Colonic mucosa (tissue), 4 donors: ENCODE measurements around the gene SELENBP1. TPM values are rescaled to one million over a fixed set of nuclear protein-coding genes. Genes with fewer than 3 reads are reported as not detected.

Experiments
- DNase-seq: peaks from one replicate; pipeline ENCODE4 v3.0.0-alpha.2; 2020
- H3K27ac ChIP-seq: fragments of 200-600 bp; one replicate; pipeline ENCODE4 v1.8.0; 2021
- H3K27me3 ChIP-seq: fragments of 200-600 bp; one replicate; pipeline ENCODE4 v1.8.0; 2021
- H3K36me3 ChIP-seq: fragments of 200-600 bp; one replicate; pipeline ENCODE4 v1.8.0; 2021
- H3K4me1 ChIP-seq: fragments of 200-600 bp; one replicate; pipeline ENCODE4 v1.8.0; 2021; ENCODE audit warnings: mild to moderate bottlenecking
- H3K4me3 ChIP-seq: fragments of 200-600 bp; one replicate; pipeline ENCODE4 v1.8.0; 2021
- H3K9ac ChIP-seq, 2 donors: one replicate each; pipeline ENCODE4 v1.7.0; 2013; ENCODE audit warnings: control low read depth in 2 of 2, low read depth in 2 of 2, low read length in 2 of 2
- H3K9me3 ChIP-seq: fragments of 200-600 bp; one replicate; pipeline ENCODE4 v1.8.0; 2021
- intact Hi-C: fragments of 100-400 bp; cut with DNase I; formaldehyde crosslinking; loops from one replicate; pipeline ENCODE4 v1.14.1; 2022
- total RNA-seq, 2 donors: library from RNA; stranded (reverse); fragmentation: NEBNext Ultra II Directional in 1 of 2; extraction: Animal tissue kit (Norgen Biotek cat#: 25700) in 1 of 2; gene quantifications; one replicate each; pipeline ENCODE4 v1.2.1, GENCODE V29; 2021
- TF ChIP-seq, protein P1 (sequence below): fragments of 200-600 bp; IDR thresholded peaks from one replicate; pipeline ENCODE4 v1.8.0; 2022; ENCODE audit warnings: antibody characterized with exemption, mild to moderate bottlenecking
- donor health status: healthy.
- donor health status: DM: no; HTN: no; CAD: no.
- donor health status: DM: no; HTN: no; CAD: no.

The SELENBP1 gene
- total RNA-seq, result 100 to 1,000 TPM; 744 to 902 TPM

GRCh38 chr1:151372058-151372934, at the start of gene SELENBP1:
TSS of gene SELENBP1 (minus strand) at chr1:151372705. CDS start at chr1:151372641, 64 bp downstream.
- Histone ChIP-seq H3K4me1 (peaks cover 4% of the 10 kb centered on the region), H3K9me3 (no peaks in the 10 kb centered on the region), H3K27ac (peak within 1 kb of the TSS; percentile 87), H3K4me3 (peak within 1 kb of the TSS; percentile 52), H3K36me3 (no peaks in the 10 kb centered on the region), H3K9ac (peak within 1 kb of the TSS; percentile 63 to 99), H3K27me3 (no peaks in the 10 kb centered on the region)
- DNase-seq, result peak; percentile 98
- TF ChIP-seq, protein P1, sequence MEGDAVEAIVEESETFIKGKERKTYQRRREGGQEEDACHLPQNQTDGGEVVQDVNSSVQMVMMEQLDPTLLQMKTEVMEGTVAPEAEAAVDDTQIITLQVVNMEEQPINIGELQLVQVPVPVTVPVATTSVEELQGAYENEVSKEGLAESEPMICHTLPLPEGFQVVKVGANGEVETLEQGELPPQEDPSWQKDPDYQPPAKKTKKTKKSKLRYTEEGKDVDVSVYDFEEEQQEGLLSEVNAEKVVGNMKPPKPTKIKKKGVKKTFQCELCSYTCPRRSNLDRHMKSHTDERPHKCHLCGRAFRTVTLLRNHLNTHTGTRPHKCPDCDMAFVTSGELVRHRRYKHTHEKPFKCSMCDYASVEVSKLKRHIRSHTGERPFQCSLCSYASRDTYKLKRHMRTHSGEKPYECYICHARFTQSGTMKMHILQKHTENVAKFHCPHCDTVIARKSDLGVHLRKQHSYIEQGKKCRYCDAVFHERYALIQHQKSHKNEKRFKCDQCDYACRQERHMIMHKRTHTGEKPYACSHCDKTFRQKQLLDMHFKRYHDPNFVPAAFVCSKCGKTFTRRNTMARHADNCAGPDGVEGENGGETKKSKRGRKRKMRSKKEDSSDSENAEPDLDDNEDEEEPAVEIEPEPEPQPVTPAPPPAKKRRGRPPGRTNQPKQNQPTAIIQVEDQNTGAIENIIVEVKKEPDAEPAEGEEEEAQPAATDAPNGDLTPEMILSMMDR, result no peak
- intact Hi-C loops, result no loop called here

GRCh38 chr1:151419819-151420218, 47.3 kb upstream of the SELENBP1 start:
- Histone ChIP-seq H3K27me3 (no peaks in the 10 kb centered on the region), H3K27ac (no peak overlapping the region), H3K4me3 (no peak overlapping the region), H3K36me3 (peaks cover 18% of the 10 kb centered on the region), H3K9me3 (no peaks in the 10 kb centered on the region), H3K9ac (no peak overlapping the region), H3K4me1 (no peaks in the 10 kb centered on the region)
- DNase-seq, result no peak
- TF ChIP-seq, protein P1, result no peak
- intact Hi-C loops, result no loop called here

GRCh38 chr1:151418081-151418480, 45.6 kb upstream of the SELENBP1 start:
- TF ChIP-seq, protein P1, result no peak
- intact Hi-C loops, result no loop called here
- H3K4me3 ChIP-seq, result no peak overlapping the region

GRCh38 chr1:151416231-151416630, 43.7 kb upstream of the SELENBP1 start:
- Histone ChIP-seq H3K36me3 (peaks cover 10% of the 10 kb centered on the region), H3K27ac (no peak overlapping the region), H3K9me3 (no peaks in the 10 kb centered on the region), H3K4me1 (no peaks in the 10 kb centered on the region), H3K27me3 (no peaks in the 10 kb centered on the region), H3K4me3 (no peak overlapping the region), H3K9ac (no peak overlapping the region)
- no peak for DNase-seq
- TF ChIP-seq, protein P1, result no peak
- intact Hi-C loops, result no loop called here

More at GRCh38 chr1:151418081-151418480, 45.6 kb upstream of the SELENBP1 start:
- Histone ChIP-seq H3K27ac (no peak overlapping the region), H3K9ac (no peak overlapping the region), H3K27me3 (no peaks in the 10 kb centered on the region), H3K9me3 (no peaks in the 10 kb centered on the region), H3K36me3 (peaks cover 9% of the 10 kb centered on the region), H3K4me1 (no peaks in the 10 kb centered on the region)
- DNase-seq, result no peak

DNA sequence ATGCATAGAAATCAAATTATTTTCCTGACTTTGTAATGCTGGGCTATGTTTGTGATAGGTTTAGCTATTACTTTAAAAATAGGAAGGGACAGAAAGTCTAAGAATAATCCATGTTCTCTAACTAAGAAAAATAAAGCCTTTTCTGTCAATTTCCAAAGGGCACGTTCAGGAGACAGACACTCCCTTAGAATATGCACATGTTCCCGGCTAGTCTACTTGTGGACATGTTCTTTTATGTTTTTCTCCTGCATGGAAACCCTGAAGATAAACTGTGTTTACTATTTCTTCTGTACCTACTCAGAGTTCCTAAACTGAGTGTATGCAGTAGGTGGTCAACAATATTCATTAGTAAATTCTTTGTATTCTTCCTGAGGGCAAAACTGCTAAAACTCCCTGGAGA, 39.4 kb upstream of the SELENBP1 start:
- Histone ChIP-seq H3K4me1 (no peaks in the 10 kb centered on the region), H3K9ac (no peak overlapping the region), H3K9me3 (no peaks in the 10 kb centered on the region), H3K4me3 (no peak overlapping the region), H3K27me3 (no peaks in the 10 kb centered on the region), H3K27ac (no peak overlapping the region), H3K36me3 (peaks cover 25% of the 10 kb centered on the region)
- TF ChIP-seq, protein P1, result no peak
- intact Hi-C loops, result no loop called here
- no peak for DNase-seq
